ENCODE results near the gene HOXC5.

Gene HOXC5

DNA sequence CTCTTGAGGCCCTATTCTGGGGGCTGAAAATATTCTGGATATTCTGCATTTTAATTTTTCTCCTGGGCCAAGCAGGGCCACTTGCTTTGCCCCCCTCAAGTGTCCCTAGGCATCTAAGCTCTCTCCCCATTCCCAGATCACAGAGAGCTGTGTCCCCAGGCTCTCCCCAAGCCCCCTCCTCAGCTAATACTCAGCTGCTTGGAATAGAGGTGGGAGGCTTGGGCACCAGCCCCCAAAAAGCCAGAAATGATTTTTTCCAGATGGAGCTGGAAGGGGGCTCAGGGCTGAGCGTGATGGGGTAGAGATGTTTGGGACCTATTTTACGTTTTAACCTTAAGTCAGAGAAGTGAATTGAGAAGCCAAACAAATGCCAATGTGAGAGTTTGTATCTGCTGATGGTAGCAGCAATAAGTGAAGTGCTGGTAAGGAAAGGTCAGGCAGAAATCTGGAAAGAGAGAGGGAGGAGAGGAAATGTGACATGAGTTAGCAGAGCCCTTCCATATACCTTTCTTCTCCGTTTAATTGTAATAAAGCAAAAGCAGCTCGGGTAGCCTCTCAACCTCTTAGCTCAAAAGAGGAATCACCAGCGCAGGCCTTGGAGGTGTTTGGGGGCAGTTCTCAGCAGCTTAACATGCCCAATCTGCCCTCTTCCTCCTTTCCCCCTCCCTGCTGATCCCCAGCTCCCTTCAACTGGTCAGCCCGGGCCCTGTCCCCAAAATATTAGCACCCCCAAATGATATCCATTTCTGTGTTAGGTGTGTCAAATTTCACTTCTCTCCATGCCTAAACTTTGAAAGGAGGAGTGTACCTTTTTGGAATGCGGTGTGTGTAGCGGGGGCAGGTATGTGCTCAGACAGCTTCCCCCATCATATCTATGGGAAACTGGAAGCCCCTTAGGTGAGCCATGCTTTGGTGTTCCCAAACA is 9.6 kb upstream of the HOXC5 start:
- TF ChIP-seq EZH2 (optimal IDR thresholded peaks at IDR 0.05; ENCODE audit: low read depth, low read length) (no peak), EZH2phosphoT487 (IDR thresholded peaks at IDR 0.05; ENCODE audit: low read length) (no peak)
- TF ChIP-seq, protein P1, sequence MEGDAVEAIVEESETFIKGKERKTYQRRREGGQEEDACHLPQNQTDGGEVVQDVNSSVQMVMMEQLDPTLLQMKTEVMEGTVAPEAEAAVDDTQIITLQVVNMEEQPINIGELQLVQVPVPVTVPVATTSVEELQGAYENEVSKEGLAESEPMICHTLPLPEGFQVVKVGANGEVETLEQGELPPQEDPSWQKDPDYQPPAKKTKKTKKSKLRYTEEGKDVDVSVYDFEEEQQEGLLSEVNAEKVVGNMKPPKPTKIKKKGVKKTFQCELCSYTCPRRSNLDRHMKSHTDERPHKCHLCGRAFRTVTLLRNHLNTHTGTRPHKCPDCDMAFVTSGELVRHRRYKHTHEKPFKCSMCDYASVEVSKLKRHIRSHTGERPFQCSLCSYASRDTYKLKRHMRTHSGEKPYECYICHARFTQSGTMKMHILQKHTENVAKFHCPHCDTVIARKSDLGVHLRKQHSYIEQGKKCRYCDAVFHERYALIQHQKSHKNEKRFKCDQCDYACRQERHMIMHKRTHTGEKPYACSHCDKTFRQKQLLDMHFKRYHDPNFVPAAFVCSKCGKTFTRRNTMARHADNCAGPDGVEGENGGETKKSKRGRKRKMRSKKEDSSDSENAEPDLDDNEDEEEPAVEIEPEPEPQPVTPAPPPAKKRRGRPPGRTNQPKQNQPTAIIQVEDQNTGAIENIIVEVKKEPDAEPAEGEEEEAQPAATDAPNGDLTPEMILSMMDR (IDR thresholded peaks at IDR 0.05; ENCODE audit: low read length), result no peak
- Histone ChIP-seq H3K9ac (ENCODE audit: low read length) (no peak overlapping the region), H2AFZ (ENCODE audit: low read length) (no peak overlapping the region), H3K79me2 (ENCODE audit: low read length) (no peaks in the 10 kb centered on the region), H3K4me2 (ENCODE audit: low read depth, low read length) (no peak overlapping the region), H3K4me1 (ENCODE audit: low read length) (no peaks in the 10 kb centered on the region), H3K4me3 (ENCODE audit: low read length) (no peak overlapping the region), H3K27ac (ENCODE audit: low read length) (no peak overlapping the region), H3K9me2 (replicated peaks; ENCODE audit: insufficient read depth, low read length) (no peaks in the 10 kb centered on the region), H4K20me1 (ENCODE audit: insufficient read depth, low read length) (no peaks in the 10 kb centered on the region), H3K36me3 (replicated peaks; ENCODE audit: insufficient read depth, low read length) (no peaks in the 10 kb centered on the region), H3F3A (ENCODE audit: insufficient read depth, low read length) (no peaks in the 10 kb centered on the region), H3K27me3 (replicated peaks; ENCODE audit: insufficient read depth, low read length) (peaks cover 89% of the 10 kb centered on the region), H3K9me3 (replicated peaks; ENCODE audit: insufficient read depth, low read length) (no peaks in the 10 kb centered on the region)
- no peak for DNase-seq

DNA sequence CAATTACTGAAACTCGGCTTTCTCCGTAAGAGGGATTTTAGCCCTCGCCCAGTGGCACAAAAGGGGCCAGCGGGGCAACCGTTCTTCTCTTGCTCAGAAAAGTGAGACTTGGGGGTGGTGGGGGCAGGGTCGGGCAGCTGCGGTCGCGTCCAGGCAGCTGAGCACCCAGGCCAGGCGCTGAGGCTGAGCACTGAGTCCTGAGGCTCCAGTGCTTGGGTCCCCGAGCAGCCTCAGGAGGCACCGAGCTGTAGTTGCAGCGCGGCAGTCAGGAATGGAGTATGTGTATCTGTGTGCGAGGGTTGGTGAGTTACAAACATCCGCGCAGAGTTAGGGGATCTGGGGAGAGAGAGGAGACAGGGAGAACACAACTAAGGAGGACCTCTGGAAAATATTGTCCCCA is 8.7 kb upstream of the HOXC5 start:
- H4K20me1 ChIP-seq (ENCODE audit: insufficient read depth, low read length), result no peaks in the 10 kb centered on the region
- no peaks in the 10 kb centered on the region for H3K79me2 ChIP-seq (ENCODE audit: low read length)
- H3K4me1 ChIP-seq (ENCODE audit: low read length), result no peaks in the 10 kb centered on the region
- H3K27me3 ChIP-seq (replicated peaks; ENCODE audit: insufficient read depth, low read length), result peaks cover 98% of the 10 kb centered on the region
- no peak overlapping the region for H3K4me2 ChIP-seq (ENCODE audit: low read depth, low read length)
- no peaks in the 10 kb centered on the region for H3K9me2 ChIP-seq (replicated peaks; ENCODE audit: insufficient read depth, low read length)
- no peaks in the 10 kb centered on the region for H3F3A ChIP-seq (ENCODE audit: insufficient read depth, low read length)
- H3K36me3 ChIP-seq (replicated peaks; ENCODE audit: insufficient read depth, low read length), result no peaks in the 10 kb centered on the region
- no peak for DNase-seq
- no peak overlapping the region for H2AFZ ChIP-seq (ENCODE audit: low read length)
- H3K27ac ChIP-seq (ENCODE audit: low read length), result no peak overlapping the region
- H3K4me3 ChIP-seq (ENCODE audit: low read length), result no peak overlapping the region
- H3K9me3 ChIP-seq (replicated peaks; ENCODE audit: insufficient read depth, low read length), result no peaks in the 10 kb centered on the region
- no peak overlapping the region for H3K9ac ChIP-seq (ENCODE audit: low read length)
- TF ChIP-seq, protein P1 (IDR thresholded peaks at IDR 0.05; ENCODE audit: low read length), result no peak
- TF ChIP-seq EZH2phosphoT487 (IDR thresholded peaks at IDR 0.05; ENCODE audit: low read length) (no peak), EZH2 (optimal IDR thresholded peaks at IDR 0.05; ENCODE audit: low read depth, low read length) (no peak)

DNA sequence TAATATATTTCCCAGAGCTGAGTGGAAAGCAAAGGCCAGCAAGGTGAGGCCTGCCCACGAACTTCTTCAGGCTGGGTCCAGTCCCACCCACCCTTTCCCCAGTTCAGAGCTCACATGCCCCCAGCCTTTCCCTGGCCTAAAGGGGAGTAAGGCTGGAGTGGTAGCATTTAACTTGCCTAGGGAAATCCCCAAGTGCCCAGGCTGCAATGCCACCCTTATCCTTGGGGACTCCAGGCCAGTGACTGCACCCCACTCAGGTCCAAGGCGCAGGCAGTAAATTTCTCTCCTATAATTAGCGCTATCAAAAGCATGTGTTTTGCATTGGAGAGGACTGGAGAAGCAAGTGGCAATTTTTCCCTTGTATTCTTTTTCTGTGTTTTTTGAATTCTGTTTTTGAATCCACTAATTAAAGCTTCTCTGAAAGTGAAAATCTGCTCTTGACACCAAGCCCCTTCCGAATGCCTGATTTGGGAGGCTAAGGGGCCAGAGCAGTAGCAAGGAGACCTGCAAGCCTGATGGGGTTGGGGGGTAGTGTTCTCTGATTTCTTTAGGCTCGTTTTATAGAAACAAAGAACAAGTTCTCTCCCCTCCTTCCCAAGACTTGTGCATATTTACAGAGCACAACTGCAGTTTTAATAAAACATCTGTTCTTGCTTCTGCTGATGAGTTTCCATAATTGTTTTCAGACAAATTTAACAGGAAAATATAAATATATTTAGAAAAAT is 8.1 kb upstream of the HOXC5 start:
- no peak overlapping the region for H3K27ac ChIP-seq (ENCODE audit: low read length)
- no peak for TF ChIP-seq EZH2phosphoT487 (IDR thresholded peaks at IDR 0.05; ENCODE audit: low read length)
- TF ChIP-seq, protein P1 (IDR thresholded peaks at IDR 0.05; ENCODE audit: low read length), result no peak
- no peak for TF ChIP-seq EZH2 (optimal IDR thresholded peaks at IDR 0.05; ENCODE audit: low read depth, low read length)
- H3K4me2 ChIP-seq (ENCODE audit: low read depth, low read length), result no peak overlapping the region
- H3K4me3 ChIP-seq (ENCODE audit: low read length), result no peak overlapping the region
- no peaks in the 10 kb centered on the region for H3K9me3 ChIP-seq (replicated peaks; ENCODE audit: insufficient read depth, low read length)
- DNase-seq, result no peak
- no peaks in the 10 kb centered on the region for H3K36me3 ChIP-seq (replicated peaks; ENCODE audit: insufficient read depth, low read length)
- peaks cover 98% of the 10 kb centered on the region for H3K27me3 ChIP-seq (replicated peaks; ENCODE audit: insufficient read depth, low read length)
- H2AFZ ChIP-seq (ENCODE audit: low read length), result no peak overlapping the region
- no peaks in the 10 kb centered on the region for H4K20me1 ChIP-seq (ENCODE audit: insufficient read depth, low read length)
- no peaks in the 10 kb centered on the region for H3K9me2 ChIP-seq (replicated peaks; ENCODE audit: insufficient read depth, low read length)
- H3K79me2 ChIP-seq (ENCODE audit: low read length), result no peaks in the 10 kb centered on the region
- no peak overlapping the region for H3K9ac ChIP-seq (ENCODE audit: low read length)
- no peaks in the 10 kb centered on the region for H3F3A ChIP-seq (ENCODE audit: insufficient read depth, low read length)
- no peaks in the 10 kb centered on the region for H3K4me1 ChIP-seq (ENCODE audit: low read length)
